ENCODE results near the gene KMT2E. TPM values are rescaled to one million over a fixed set of nuclear protein-coding genes. Genes with fewer than 3 reads are reported as not detected.

KMT2E gene
- total RNA-seq, 1 donor from 2014 or later = 43.0 TPM

DNA sequence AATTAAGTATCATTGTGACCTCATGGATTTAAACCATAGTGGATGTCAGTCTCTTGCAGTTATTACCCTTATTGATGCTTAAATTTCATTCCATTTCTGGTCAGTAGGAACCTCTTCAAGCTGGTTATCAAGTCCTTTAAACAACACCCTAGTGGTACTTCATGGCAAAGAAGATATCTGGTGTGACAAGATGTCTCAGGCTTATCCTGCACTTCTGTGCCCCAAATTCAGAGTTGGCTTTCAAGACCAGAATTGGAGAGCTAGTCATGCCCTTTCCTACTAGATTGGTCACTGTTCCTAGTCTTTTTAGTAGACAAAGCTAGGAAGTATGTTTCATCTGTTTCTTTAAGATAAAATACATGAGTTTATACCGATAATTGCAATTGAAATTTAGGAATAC lies 54.9 kb downstream of the KMT2E start:
- H3K27ac ChIP-seq = no peak overlapping the region
- TF ChIP-seq, protein P1, sequence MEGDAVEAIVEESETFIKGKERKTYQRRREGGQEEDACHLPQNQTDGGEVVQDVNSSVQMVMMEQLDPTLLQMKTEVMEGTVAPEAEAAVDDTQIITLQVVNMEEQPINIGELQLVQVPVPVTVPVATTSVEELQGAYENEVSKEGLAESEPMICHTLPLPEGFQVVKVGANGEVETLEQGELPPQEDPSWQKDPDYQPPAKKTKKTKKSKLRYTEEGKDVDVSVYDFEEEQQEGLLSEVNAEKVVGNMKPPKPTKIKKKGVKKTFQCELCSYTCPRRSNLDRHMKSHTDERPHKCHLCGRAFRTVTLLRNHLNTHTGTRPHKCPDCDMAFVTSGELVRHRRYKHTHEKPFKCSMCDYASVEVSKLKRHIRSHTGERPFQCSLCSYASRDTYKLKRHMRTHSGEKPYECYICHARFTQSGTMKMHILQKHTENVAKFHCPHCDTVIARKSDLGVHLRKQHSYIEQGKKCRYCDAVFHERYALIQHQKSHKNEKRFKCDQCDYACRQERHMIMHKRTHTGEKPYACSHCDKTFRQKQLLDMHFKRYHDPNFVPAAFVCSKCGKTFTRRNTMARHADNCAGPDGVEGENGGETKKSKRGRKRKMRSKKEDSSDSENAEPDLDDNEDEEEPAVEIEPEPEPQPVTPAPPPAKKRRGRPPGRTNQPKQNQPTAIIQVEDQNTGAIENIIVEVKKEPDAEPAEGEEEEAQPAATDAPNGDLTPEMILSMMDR (IDR thresholded peaks at IDR 0.05) = no peak
- intact Hi-C loops (cut with DNase I) = loop anchor here (5.0 kb wide), 1 partner anchor 147 kb away; no protein-coding TSS in a partner anchor
- H3K4me1 ChIP-seq = no peaks in the 10 kb centered on the region
- H3K36me3 ChIP-seq = peaks cover 52 to 65% of the 10 kb centered on the region in 2 donors
- no peaks in the 10 kb centered on the region for H3K27me3 ChIP-seq
- no peaks in the 10 kb centered on the region for H3K9me3 ChIP-seq
- H3K4me3 ChIP-seq = no peak overlapping the region
- DNase-seq (ENCODE audit: low spot score in 2 of 2) = no peak

DNA sequence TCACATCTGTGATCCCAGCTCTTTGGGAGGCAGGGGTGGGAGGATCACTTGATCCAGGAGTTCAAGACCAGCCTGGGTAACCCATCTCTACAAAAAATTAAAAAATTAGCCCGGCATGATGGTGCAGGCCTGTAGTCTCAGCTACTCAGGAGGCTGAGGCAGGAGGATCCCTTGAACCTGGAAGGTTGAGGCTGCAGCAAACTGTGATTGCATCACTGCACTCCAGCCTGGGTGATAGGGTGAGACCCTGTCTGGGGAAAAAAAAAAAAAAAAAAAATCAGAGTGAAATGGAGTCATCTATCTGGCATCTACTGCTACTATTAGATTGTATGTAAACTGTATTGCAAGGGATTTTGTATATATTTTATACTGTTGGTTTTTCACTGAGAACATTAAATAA lies 59.1 kb downstream of the KMT2E start:
- intact Hi-C loops (cut with DNase I) = no loop called here
- peaks cover 67 to 79% of the 10 kb centered on the region in 2 donors for H3K36me3 ChIP-seq
- H3K9me3 ChIP-seq = no peaks in the 10 kb centered on the region

DNA sequence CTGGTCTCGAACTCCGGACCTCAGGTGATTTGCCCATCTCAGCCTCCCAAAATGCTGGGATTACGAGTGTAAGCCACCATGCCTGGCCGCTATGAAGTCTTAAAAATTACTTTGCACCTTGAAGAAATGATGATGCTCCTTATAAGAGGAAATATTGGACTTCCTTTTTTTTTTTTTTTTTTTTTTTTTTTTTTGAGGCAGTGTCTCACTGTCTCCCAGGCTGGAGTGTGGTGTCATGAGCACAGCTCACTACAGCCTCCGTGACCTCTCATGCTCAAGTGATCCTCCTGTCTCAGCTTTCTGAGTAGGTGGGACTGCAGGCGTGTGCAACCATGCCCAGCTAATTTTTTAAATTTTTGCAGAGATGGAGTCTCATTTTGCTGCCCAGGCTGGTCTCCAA lies 65.3 kb downstream of the KMT2E start:
- DNase-seq (ENCODE audit: low spot score in 2 of 2) = no peak
- Histone ChIP-seq H3K4me1 (no peaks in the 10 kb centered on the region), H3K27ac (no peak overlapping the region), H3K9me3 (no peaks in the 10 kb centered on the region), H3K36me3 (peaks cover 73 to 98% of the 10 kb centered on the region in 2 donors), H3K4me3 (no peak overlapping the region), H3K27me3 (no peaks in the 10 kb centered on the region)
- TF ChIP-seq, protein P1 (IDR thresholded peaks at IDR 0.05) = no peak
- intact Hi-C loops (cut with DNase I) = no loop called here

More for the DNA sequence above, 59.1 kb downstream of the KMT2E start:
- no peak for DNase-seq (ENCODE audit: low spot score in 2 of 2)
- H3K4me1 ChIP-seq = no peaks in the 10 kb centered on the region
- H3K27me3 ChIP-seq = no peaks in the 10 kb centered on the region
- no peak overlapping the region for H3K4me3 ChIP-seq
- TF ChIP-seq, protein P1 (IDR thresholded peaks at IDR 0.05) = no peak
- H3K27ac ChIP-seq = no peak overlapping the region

DNA sequence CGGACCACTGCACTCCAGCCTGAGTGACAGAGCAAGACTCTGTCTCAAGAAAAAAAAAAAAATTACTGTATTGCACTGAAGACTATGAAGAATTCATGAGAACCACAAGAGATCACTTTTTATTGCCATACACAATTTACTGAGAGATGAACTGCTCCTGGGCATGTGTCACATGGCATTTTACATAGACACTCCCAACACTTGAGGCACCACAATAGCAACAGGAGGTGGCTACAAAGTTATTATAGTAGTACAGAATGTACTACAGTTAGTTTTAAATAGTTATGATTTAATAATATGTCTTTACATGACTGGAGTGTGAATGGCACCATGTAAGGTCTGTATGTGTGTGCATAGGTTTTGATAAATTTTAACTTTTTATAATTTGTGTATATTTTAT lies 70.6 kb downstream of the KMT2E start:
- no peak overlapping the region for H3K4me3 ChIP-seq
- H3K36me3 ChIP-seq = peaks cover 44 to 74% of the 10 kb centered on the region in 2 donors
- no peaks in the 10 kb centered on the region for H3K9me3 ChIP-seq
- H3K27ac ChIP-seq = no peak overlapping the region
- H3K27me3 ChIP-seq = no peaks in the 10 kb centered on the region
- intact Hi-C loops (cut with DNase I) = no loop called here
- TF ChIP-seq, protein P1 (IDR thresholded peaks at IDR 0.05) = no peak
- no peak for DNase-seq (ENCODE audit: low spot score in 2 of 2)
- no peaks in the 10 kb centered on the region for H3K4me1 ChIP-seq

DNA sequence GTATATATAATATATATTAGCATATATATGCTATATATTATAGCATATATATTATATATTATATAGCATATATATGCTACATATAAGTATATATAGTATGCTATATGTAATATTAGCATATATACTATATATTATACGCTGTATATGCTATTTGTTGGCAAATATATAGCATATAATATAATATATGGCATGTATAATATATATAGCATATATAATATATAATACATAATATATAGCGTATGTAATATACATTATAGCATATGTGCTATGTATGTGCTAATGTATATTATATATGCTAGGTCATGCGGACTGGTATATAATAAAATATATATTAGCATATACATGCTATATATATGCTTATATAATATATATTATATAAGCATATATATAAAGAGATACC lies 72.8 kb downstream of the KMT2E start:
- Histone ChIP-seq H3K9me3 (no peaks in the 10 kb centered on the region), H3K27me3 (no peaks in the 10 kb centered on the region), H3K36me3 (peaks cover 29 to 70% of the 10 kb centered on the region in 2 donors), H3K4me1 (peaks cover 0 to 3% of the 10 kb centered on the region in 2 donors), H3K4me3 (no peak overlapping the region), H3K27ac (no peak overlapping the region)
- intact Hi-C loops (cut with DNase I) = no loop called here
- TF ChIP-seq, protein P1 (IDR thresholded peaks at IDR 0.05) = no peak
- no peak for DNase-seq (ENCODE audit: low spot score in 2 of 2)

DNA sequence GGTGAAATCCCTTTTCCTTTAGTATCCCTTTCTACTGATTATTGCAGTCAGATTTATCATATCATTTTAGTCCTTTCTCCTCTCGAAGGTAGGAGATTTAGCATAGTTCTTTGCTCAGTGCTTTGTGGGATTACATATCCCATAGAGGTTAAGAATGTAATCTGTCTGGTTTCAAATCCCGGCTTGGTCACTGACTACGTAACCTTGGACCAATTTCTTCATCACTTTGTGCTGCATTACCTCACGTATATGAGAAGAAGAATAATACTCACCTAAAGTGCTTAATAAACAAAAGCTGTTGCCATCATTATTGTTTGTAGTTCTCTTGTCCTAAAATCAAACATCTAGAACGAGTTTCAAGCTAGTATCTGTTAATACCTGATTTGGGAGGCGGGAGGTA lies 74.0 kb downstream of the KMT2E start:
- H3K27ac ChIP-seq = no peak overlapping the region
- no peak for DNase-seq (ENCODE audit: low spot score in 2 of 2)
- intact Hi-C loops (cut with DNase I) = no loop called here
- H3K4me3 ChIP-seq = no peak overlapping the region
- TF ChIP-seq, protein P1 (IDR thresholded peaks at IDR 0.05) = no peak
- no peaks in the 10 kb centered on the region for H3K27me3 ChIP-seq
- H3K36me3 ChIP-seq = peaks cover 34 to 67% of the 10 kb centered on the region in 2 donors
- H3K4me1 ChIP-seq = peaks cover 0 to 3% of the 10 kb centered on the region in 2 donors
- H3K9me3 ChIP-seq = no peaks in the 10 kb centered on the region
